ENCODE results near the gene GABRB1. TPM values are rescaled to one million over a fixed set of nuclear protein-coding genes. Genes with fewer than 3 reads are reported as not detected.
A peak's percentile ranks its signal among the peaks of the same experiment; 100 is the strongest.

Gene GABRB1
- total RNA-seq, 4 donors from 2014 or later = not detected

- intact Hi-C loops (cut with DNase I; ENCODE audit: low total_unique reads) = no loop called here
- no peak for TF ChIP-seq CTCF (IDR thresholded peaks at IDR 0.05)
- no peak for TF ChIP-seq POLR2A (IDR thresholded peaks at IDR 0.05)
- no peak for DNase-seq (ENCODE audit: low spot score in 2 of 2)
- WGBS, 2 donors = 1 to 2% methylated on average over 14 of the region's 14 CpGs
- peak overlapping the region; percentile 12 for H3K4me3 ChIP-seq (ENCODE audit: low read depth, poor library complexity, severe bottlenecking)
These were observed 37.4 kb upstream of the GABRB1 start for GRCh38 chr4:46994007-46994405.

GRCh38 chr4:46999566-46999965, 31.8 kb upstream of the GABRB1 start:
- TF ChIP-seq CTCF (IDR thresholded peaks at IDR 0.05) = no peak
- no peak for DNase-seq (ENCODE audit: low spot score in 2 of 2)
- no peak overlapping the region for H3K4me3 ChIP-seq (ENCODE audit: low read depth, poor library complexity, severe bottlenecking)
- intact Hi-C loops (cut with DNase I; ENCODE audit: low total_unique reads) = no loop called here

GRCh38 chr4:47000406-47000805, 31.0 kb upstream of the GABRB1 start:
- WGBS, 2 donors = 81 to 96% methylated on average over 1 of the region's 1 CpG
- intact Hi-C loops (cut with DNase I; ENCODE audit: low total_unique reads) = no loop called here
- H3K4me3 ChIP-seq (ENCODE audit: low read depth, poor library complexity, severe bottlenecking) = no peak overlapping the region
- TF ChIP-seq POLR2A (IDR thresholded peaks at IDR 0.05) = no peak
- no peak for TF ChIP-seq CTCF (IDR thresholded peaks at IDR 0.05)
- no peak for DNase-seq (ENCODE audit: low spot score in 2 of 2)

- DNase-seq (ENCODE audit: low spot score in 2 of 2) = no peak
- intact Hi-C loops (cut with DNase I; ENCODE audit: low total_unique reads) = no loop called here
- no peak overlapping the region for H3K4me3 ChIP-seq (ENCODE audit: low read depth, poor library complexity, severe bottlenecking)
- 81 to 89% methylated on average over 1 of the region's 1 CpG for WGBS, 2 donors
- no peak for TF ChIP-seq CTCF (IDR thresholded peaks at IDR 0.05)
- no peak for TF ChIP-seq POLR2A (IDR thresholded peaks at IDR 0.05)
These were observed 28.8 kb upstream of the GABRB1 start for GRCh38 chr4:47002580-47002979.

- no peak overlapping the region for H3K4me3 ChIP-seq (ENCODE audit: low read depth, poor library complexity, severe bottlenecking)
- no peak for DNase-seq (ENCODE audit: low spot score in 2 of 2)
- TF ChIP-seq CTCF (IDR thresholded peaks at IDR 0.05) = no peak
- TF ChIP-seq POLR2A (IDR thresholded peaks at IDR 0.05) = no peak
- intact Hi-C loops (cut with DNase I; ENCODE audit: low total_unique reads) = no loop called here
These were observed 20.9 kb upstream of the GABRB1 start for GRCh38 chr4:47010347-47010911.

- DNase-seq (ENCODE audit: low spot score in 2 of 2) = no peak
- no peak for TF ChIP-seq CTCF (IDR thresholded peaks at IDR 0.05)
- no peak for TF ChIP-seq POLR2A (IDR thresholded peaks at IDR 0.05)
- intact Hi-C loops (cut with DNase I; ENCODE audit: low total_unique reads) = no loop called here
- 50 to 51% methylated on average over 2 of the region's 2 CpGs for WGBS, 2 donors
- no peak overlapping the region for H3K4me3 ChIP-seq (ENCODE audit: low read depth, poor library complexity, severe bottlenecking)
These were observed 20.4 kb upstream of the GABRB1 start for GRCh38 chr4:47010912-47011446.
